IMR-90 (cell line): Measurements from ENCODE around the gene GNG2. TPM values are rescaled to one million over a fixed set of nuclear protein-coding genes. Genes with fewer than 3 reads are reported as not detected.

Source experiments
- ATAC-seq: fragments of 200-7000 bp; cut with Tn5 transposase; 2 replicates; pipeline ENCODE4 v1.9.1; 2020; ENCODE audit warnings: low read depth, mild to moderate bottlenecking, moderate library complexity
- BruUV-seq: library from RNA; stranded (reverse); fragments of 400-500 nt; replicated peaks from 2 replicates; lab custom pipeline; 2021; lab: Mats Ljungman, UMichigan
- CTCF ChIA-PET: fragments of 300-600 bp; formaldehyde crosslinking; extraction: SDS; loops from one replicate; lab custom pipeline; 2021; ENCODE audit warnings: antibody characterized with exemption; lab: Yijun Ruan, JAX
- POLR2A ChIA-PET: fragments of 300-600 bp; sonication (Branson Sonifier 250); formaldehyde crosslinking; loops from one replicate; lab custom pipeline; 2022; ENCODE audit warnings: antibody characterized with exemption; ENCODE audit not compliant: unreplicated experiment; lab: Charles Lee
- DNase-seq: peaks from one replicate; pipeline ENCODE4 v3.0.0; 2013
- H2AFZ ChIP-seq: replicated peaks from 2 replicates; pipeline ENCODE3; 2013; ENCODE audit warnings: low read length, mild to moderate bottlenecking; ENCODE audit not compliant: poor library complexity
- H2AK5ac ChIP-seq: 2 replicates; pipeline ENCODE4 v1.6.1; 2013; ENCODE audit warnings: low read depth, low read length, inconsistent platforms
- H2AK9ac ChIP-seq: replicated peaks from 2 replicates; pipeline ENCODE3; 2013; ENCODE audit warnings: mild to moderate bottlenecking, low read depth, low read length, moderate library complexity; ENCODE audit not compliant: poor library complexity
- H2BK120ac ChIP-seq: 2 replicates; pipeline ENCODE4 v1.6.1; 2013; ENCODE audit warnings: low read depth, low read length, inconsistent platforms
- H2BK15ac ChIP-seq: 3 replicates; pipeline ENCODE4 v1.6.1; 2013; ENCODE audit warnings: low read depth, low read length, inconsistent platforms
- H2BK20ac ChIP-seq: 2 replicates; pipeline ENCODE4 v1.6.1; 2013; ENCODE audit warnings: low read depth, mild to moderate bottlenecking, inconsistent platforms, low read length, moderate library complexity
- H2BK5ac ChIP-seq: 2 replicates; pipeline ENCODE4 v1.6.1; 2013; ENCODE audit warnings: mild to moderate bottlenecking, low read depth, low read length, inconsistent platforms; ENCODE audit not compliant: poor library complexity, severe bottlenecking
- H3K14ac ChIP-seq: replicated peaks from 2 replicates; pipeline ENCODE4 v1.6.1; 2013; ENCODE audit warnings: low read depth, low read length, inconsistent platforms
- H3K18ac ChIP-seq: 2 replicates; pipeline ENCODE4 v1.6.1; 2013; ENCODE audit warnings: low read depth, low read length, control low read depth
- H3K23ac ChIP-seq: 2 replicates; pipeline ENCODE4 v1.6.1; 2013; ENCODE audit warnings: low read depth, low read length, inconsistent platforms
- H3K27ac ChIP-seq: 2 replicates; pipeline ENCODE4 v1.5.1; 2013; ENCODE audit warnings: mild to moderate bottlenecking, control low read depth, low read length; ENCODE audit not compliant: insufficient read depth
- H3K27me3 ChIP-seq: 2 replicates; pipeline ENCODE4 v1.6.1; 2013; ENCODE audit warnings: low read length; ENCODE audit not compliant: control insufficient read depth, insufficient read depth
- H3K36me3 ChIP-seq: 2 replicates; pipeline ENCODE4 v1.6.1; 2013; ENCODE audit warnings: low read length, mixed read lengths; ENCODE audit not compliant: control insufficient read depth, insufficient read depth
- H3K4ac ChIP-seq: 2 replicates; pipeline ENCODE4 v1.6.1; 2013; ENCODE audit warnings: low read depth, low read length, inconsistent platforms
- H3K4me1 ChIP-seq: 2 replicates; pipeline ENCODE4 v1.6.1; 2013; ENCODE audit warnings: low read length, mixed read lengths; ENCODE audit not compliant: control insufficient read depth, insufficient read depth
- H3K4me2 ChIP-seq: 2 replicates; pipeline ENCODE4 v1.6.1; 2013; ENCODE audit warnings: low read depth, mild to moderate bottlenecking, control low read depth, low read length, moderate library complexity
- H3K4me3 ChIP-seq: 2 replicates; pipeline ENCODE4 v1.5.1; 2013; ENCODE audit warnings: low read depth, mild to moderate bottlenecking, control low read depth, low read length, moderate library complexity; ENCODE audit not compliant: insufficient read depth
- H3K56ac ChIP-seq: 2 replicates; pipeline ENCODE4 v1.6.1; 2013; ENCODE audit warnings: low read length, inconsistent platforms; ENCODE audit not compliant: insufficient read depth; ENCODE audit errors: extremely low read depth
- H3K79me1 ChIP-seq, 2 experiments: 2 replicates each; pipeline ENCODE4 v1.6.1; 2013; ENCODE audit warnings: low read length in 2 of 2, inconsistent platforms in 1 of 2, low read depth in 1 of 2
- H3K9ac ChIP-seq: 2 replicates; pipeline ENCODE4 v1.6.1; 2013; ENCODE audit warnings: low read depth, low read length, control low read depth
- H3K9me1 ChIP-seq: 2 replicates; pipeline ENCODE4 v1.6.1; 2013; ENCODE audit warnings: low read length, inconsistent platforms; ENCODE audit not compliant: insufficient read depth
- H3K9me3 ChIP-seq: 2 replicates; pipeline ENCODE4 v1.6.1; 2013; ENCODE audit warnings: low read length; ENCODE audit not compliant: control insufficient read depth, insufficient read depth
- H4K20me1 ChIP-seq: 2 replicates; pipeline ENCODE4 v1.6.1; 2013; ENCODE audit warnings: low read length, inconsistent platforms; ENCODE audit not compliant: insufficient read depth
- H4K5ac ChIP-seq: 2 replicates; pipeline ENCODE4 v1.6.1; 2013; ENCODE audit warnings: mild to moderate bottlenecking, low read depth, low read length, control low read depth
- H4K8ac ChIP-seq, 2 experiments: 2 replicates each; pipeline ENCODE4 v1.6.1; 2013; ENCODE audit warnings: low read depth in 2 of 2, low read length in 2 of 2, control low read depth in 1 of 2, inconsistent platforms in 1 of 2
- H4K91ac ChIP-seq: 2 replicates; pipeline ENCODE4 v1.6.1; 2013; ENCODE audit warnings: low read depth, low read length, inconsistent platforms; ENCODE audit not compliant: insufficient read depth
- BHLHE40 ChIP-seq: fragments of 150-350 bp; IDR thresholded peaks from 2 replicates; pipeline ENCODE4 v1.6.1; 2016; ENCODE audit warnings: mild to moderate bottlenecking, low read depth, low read length
- CHD1 ChIP-seq: IDR thresholded peaks from 2 replicates; pipeline ENCODE4 v1.6.1; 2012; ENCODE audit warnings: low read depth, low read length, improper control_type of control experiment
- ELK1 ChIP-seq: fragments of 150-350 bp; IDR thresholded peaks from 2 replicates; pipeline ENCODE4 v1.6.1; 2016; ENCODE audit warnings: low read depth, mild to moderate bottlenecking, low read length, moderate library complexity, borderline replicate concordance
- FOS ChIP-seq: fragments of 150-350 bp; IDR thresholded peaks from 2 replicates; pipeline ENCODE4 v1.6.1; 2016; ENCODE audit warnings: low read depth, low read length
- MXI1 ChIP-seq: IDR thresholded peaks from 2 replicates; pipeline ENCODE4 v1.6.1; 2012; ENCODE audit warnings: low read depth, mild to moderate bottlenecking, low read length, moderate library complexity, borderline replicate concordance
- POLR2A ChIP-seq: IDR thresholded peaks from 2 replicates; pipeline ENCODE4 v1.6.1; 2012; ENCODE audit warnings: mild to moderate bottlenecking, low read depth, low read length
- WGBS, 2 experiments: methylation state at CpG; one replicate each; pipeline versions ENCODE4 v1.1.5 to v1.1.7; 2013; ENCODE audit warnings: missing lambda C conversion rate in 2 of 2; ENCODE audit not compliant: insufficient read length in 1 of 2; ENCODE audit errors: extremely low coverage in 2 of 2; 5-methylcytosine and 5-hydroxymethylcytosine counted together
- dilution Hi-C: fragments of 300-500 bp; cut with HindIII; formaldehyde crosslinking; loops from one replicate; pipeline ENCODE4 v1.14.3; 2018; ENCODE audit warnings: low sequenced_read_pairs; ENCODE audit not compliant: unreplicated experiment
- in situ Hi-C: fragments of 300-500 bp; cut with MboI; formaldehyde crosslinking; loops from 3 replicates; pipeline ENCODE4 v1.14.3; 2019; ENCODE audit warnings: low sequenced_read_pairs, inconsistent platforms, mixed read lengths
- intact Hi-C: fragments of 100-400 bp; cut with micrococcal nuclease; formaldehyde crosslinking; loops from 2 replicates; pipeline ENCODE4 v1.10.0; 2022
- polyA plus RNA-seq, 3 experiments: library from polyadenylated mRNA; depleted of rRNA; stranded (reverse); fragments of >200 nt; gene quantifications; 2 replicates each; pipeline ENCODE4 v1.2.3, GENCODE V29; 2012; ENCODE audit warnings: low replicate concordance in 1 of 3
- total RNA-seq: library from RNA; depleted of rRNA; stranded (reverse); fragments of >200 nt; gene quantifications from 2 replicates; pipeline ENCODE4 v1.2.3, GENCODE V29; 2012

Gene GNG2
- total and polyA plus RNA-seq, 2 of the 4 experiments (the other 2 are of a cell fraction), result 13.1 to 14.6 TPM

GRCh38 chr14:51859131-51859530, 1.3 kb upstream of the GNG2 start:
- no peak overlapping the region for H2AFZ ChIP-seq

More at GRCh38 chr14:51859131-51859530, 1.3 kb upstream of the GNG2 start:
- Histone ChIP-seq H2AK5ac (peak overlapping the region; percentile 27; the same call in 1 of the 2 replicates), H2BK15ac (0 out of 3 replicates have a peak overlapping the region, but pooled peaks have one; percentile 48), H2AK9ac (no peak overlapping the region), H2BK5ac (no peak overlapping the region), H3K4me3 (no peak overlapping the region), H3K9me1 (peaks cover 6% of the 10 kb centered on the region), H4K91ac (no peak overlapping the region; the same call in 1 of the 2 replicates), H3K9ac (no peak overlapping the region), H3K79me1 (peaks cover 14 to 23% of the 10 kb centered on the region in 2 experiments; a peak in 3 of 4 replicates), H3K4me1 (peaks cover 26% of the 10 kb centered on the region), H4K20me1 (no peaks in the 10 kb centered on the region), H3K27me3 (no peaks in the 10 kb centered on the region), H3K18ac (peak overlapping the region; percentile 26; the same call in 1 of the 2 replicates), H2BK20ac (peak overlapping the region; percentile 48; the same call in 1 of the 2 replicates), H2BK120ac (peak overlapping the region; percentile 28; the same call in 1 of the 2 replicates), H3K56ac (no peak overlapping the region), H3K23ac (no peak overlapping the region; the same call in 1 of the 2 replicates), H3K27ac (no peak overlapping the region), H3K4me2 (peak overlapping the region; percentile 24), H3K9me3 (no peaks in the 10 kb centered on the region; the same call in 1 of the 2 replicates), H3K14ac (0 out of 2 replicates have a peak overlapping the region, but pooled peaks have one; percentile 13), H3K4ac (no peak overlapping the region; the same call in 1 of the 2 replicates), H4K5ac (no peak overlapping the region), H4K8ac (peak overlapping the region in 1 of 2 experiments; percentile 89; a peak in 2 of 4 replicates), H3K36me3 (no peaks in the 10 kb centered on the region)
- BruUV-seq, result no TSS peak
- ATAC-seq (no peak), DNase-seq (peak; percentile 66)
- in situ Hi-C loops, result no loop called here
- CTCF ChIA-PET, result no interaction called here
- intact Hi-C loops, result no loop called here
- no peak for TF ChIP-seq MXI1
- no peak for TF ChIP-seq BHLHE40
- 0 out of 2 replicates have a peak, but pooled peaks have one; percentile 9 for TF ChIP-seq FOS
- no peak for TF ChIP-seq POLR2A
- no peak for TF ChIP-seq CHD1
- no peak for TF ChIP-seq ELK1
- no CpG with 5 or more reads among the region's 5 CpGs for WGBS, 2 experiments
- POLR2A ChIA-PET, result no interaction called here
- dilution Hi-C loops, result no loop called here
